CMK (cell line): ENCODE measurements around the gene LDLRAD4.

ENCODE experiments used
- DNase-seq: peaks from one replicate; pipeline ENCODE4 v3.0.0-alpha.2; 2010; ENCODE audit warnings: low read depth

The LDLRAD4 gene

DNA sequence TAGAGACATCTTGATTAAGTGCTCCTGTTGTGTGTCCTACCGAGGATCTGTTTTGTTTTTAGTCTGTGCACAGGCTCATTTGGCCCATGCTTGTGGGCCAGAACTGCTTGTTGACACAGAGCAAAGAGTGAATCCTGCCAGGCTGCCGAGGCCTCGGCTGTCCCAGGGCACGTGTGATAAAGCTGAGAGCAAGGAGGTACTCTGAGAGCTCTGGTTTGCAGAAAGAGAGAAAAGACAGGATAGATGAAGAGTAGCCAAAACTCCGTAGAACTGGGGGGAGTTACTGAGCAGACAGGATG is 332.7 kb downstream of the LDLRAD4 start:
- no peak for DNase-seq

- no peak for DNase-seq
Observed at GRCh38 chr18:13551841-13552733, 333.5 kb downstream of the LDLRAD4 start.

- no peak for DNase-seq
Observed at GRCh38 chr18:13553449-13553848, 334.9 kb downstream of the LDLRAD4 start.

DNA sequence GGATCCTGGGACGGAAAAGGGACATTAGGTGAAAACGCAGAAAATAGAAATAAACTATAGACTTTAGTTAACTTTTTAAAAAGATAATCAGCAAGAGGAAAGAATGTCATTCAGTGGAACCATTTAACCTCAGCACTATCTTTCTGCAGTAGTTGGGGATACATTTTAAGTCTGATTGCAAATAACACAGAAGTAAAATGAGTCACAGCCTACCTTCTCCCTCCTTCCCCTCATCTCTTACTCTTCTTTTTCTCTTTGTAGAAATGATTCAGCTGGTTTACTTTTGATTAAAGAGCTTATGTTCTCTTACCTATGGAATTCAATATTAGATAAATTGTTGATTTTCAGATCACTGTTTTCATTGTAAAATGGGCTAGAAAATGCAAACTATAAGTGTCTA is 336.6 kb downstream of the LDLRAD4 start:
- no peak for DNase-seq

GRCh38 chr18:13555865-13556264 is 337.3 kb downstream of the LDLRAD4 start:
- no peak for DNase-seq

DNA sequence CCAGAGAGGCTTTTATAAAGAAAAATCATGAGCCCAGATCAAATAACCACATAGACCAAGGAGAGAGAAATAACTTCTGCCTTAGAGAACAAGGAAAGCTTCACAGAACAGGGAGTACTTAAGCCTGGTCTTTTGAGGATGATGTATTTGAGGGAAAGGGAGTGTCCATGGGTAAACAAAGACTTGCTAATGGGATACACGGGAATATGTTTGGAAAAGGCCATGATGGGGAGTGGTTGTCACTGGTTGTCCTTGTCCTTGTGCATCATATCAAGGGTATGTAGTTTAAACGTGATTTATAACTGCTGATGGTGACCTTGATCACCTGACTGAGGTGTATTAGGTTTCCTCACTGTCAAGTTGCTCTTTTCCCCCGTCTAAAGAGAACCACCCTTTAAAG is 337.9 kb downstream of the LDLRAD4 start:
- no peak for DNase-seq

GRCh38 chr18:13558124-13558523 is 339.6 kb downstream of the LDLRAD4 start:
- DNase-seq, result peak; percentile 8

DNA sequence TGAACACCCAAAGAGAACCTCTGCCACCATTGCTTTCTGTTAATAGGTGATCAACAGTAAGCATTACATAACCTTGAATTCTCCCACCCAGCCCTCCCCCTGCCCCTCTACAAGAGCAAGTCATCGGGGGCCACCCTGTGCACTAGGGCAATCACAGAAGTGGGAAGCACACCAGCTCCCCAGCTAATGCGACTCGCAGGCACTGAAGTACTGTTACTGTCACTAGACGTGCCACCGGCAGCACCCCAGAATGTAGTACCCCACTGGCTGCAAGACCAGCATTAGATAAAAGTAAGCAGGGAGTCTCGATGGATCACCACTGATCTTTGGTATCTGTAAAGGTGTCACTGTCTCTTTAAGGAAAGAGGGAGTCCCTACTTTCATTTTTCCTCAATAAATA is 340.2 kb downstream of the LDLRAD4 start:
- no peak for DNase-seq

- no peak for DNase-seq
Observed at GRCh38 chr18:13559754-13560153, 341.2 kb downstream of the LDLRAD4 start.

GRCh38 chr18:13560306-13560705 is 341.7 kb downstream of the LDLRAD4 start:
- DNase-seq, result no peak

DNA sequence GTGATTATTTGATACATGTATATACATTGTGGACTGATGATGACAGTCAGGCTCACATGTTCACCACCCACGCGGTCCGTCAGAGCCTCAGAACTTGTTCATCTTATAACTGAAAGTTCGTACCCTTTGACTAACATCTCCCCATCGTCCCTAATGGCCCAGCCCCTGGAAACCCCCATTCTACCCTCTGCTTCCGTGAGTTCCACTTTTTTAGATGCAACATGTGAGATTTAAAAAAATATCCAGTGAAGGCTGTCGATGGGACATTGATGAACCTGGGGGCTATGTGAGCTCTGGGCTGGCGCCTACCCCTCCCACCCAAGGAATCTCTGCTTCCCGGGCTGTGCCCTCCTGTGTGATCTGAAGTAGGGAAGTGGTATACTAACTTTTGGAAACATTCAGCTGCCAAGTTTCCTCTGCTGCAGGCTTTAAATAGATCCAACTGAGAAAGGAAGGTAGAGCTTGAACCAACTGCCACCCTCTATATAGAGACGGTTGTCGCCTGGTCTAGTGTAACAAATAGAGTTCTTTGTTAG is 344.0 kb downstream of the LDLRAD4 start:
- DNase-seq, result no peak

DNA sequence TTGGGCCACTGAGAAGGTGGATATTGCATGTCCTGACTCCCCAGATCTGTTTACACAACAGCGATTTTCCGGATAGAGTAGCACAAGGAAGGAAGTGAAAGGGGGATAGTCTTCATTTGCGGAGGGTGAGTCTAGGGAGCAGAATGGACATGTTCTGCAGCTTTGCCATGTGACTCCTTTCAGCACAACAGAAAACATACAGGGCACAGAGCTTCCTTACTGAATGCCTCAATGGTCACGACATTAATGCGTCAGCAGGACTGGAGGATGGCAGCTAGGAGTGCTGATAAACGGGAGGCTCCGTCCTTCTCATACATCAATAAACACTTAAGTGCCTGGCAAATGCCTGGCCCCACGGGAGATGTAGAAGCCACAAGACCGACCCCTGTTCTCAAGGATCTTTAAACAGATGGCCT is 344.8 kb downstream of the LDLRAD4 start:
- no peak for DNase-seq

- no peak for DNase-seq
Observed at GRCh38 chr18:13564579-13564978, 346.0 kb downstream of the LDLRAD4 start.

GRCh38 chr18:13565228-13565627 is 346.7 kb downstream of the LDLRAD4 start:
- DNase-seq, result no peak

GRCh38 chr18:13566941-13567746 is 348.6 kb downstream of the LDLRAD4 start:
- no peak for DNase-seq

GRCh38 chr18:13568443-13569392 is 350.2 kb downstream of the LDLRAD4 start:
- no peak for DNase-seq

DNA sequence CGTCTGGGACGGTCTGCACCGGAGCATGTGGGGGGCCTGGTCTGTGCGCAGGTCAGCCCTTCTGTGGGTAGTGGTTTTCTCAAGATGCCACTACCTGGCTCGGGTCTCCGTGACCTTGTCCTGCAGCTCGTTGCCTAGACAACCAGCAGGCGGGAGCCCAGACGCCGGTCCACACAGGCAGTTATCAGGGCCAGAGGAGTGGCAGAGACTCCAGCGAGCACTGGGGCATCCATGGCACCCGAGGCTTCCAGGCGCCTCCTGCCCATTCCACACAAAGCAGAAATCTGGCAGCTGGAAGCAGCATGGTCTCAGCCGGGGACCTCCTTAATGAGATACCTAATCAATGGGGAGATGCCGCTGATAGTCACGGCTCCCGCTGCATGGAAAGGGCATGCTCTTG is 351.7 kb downstream of the LDLRAD4 start:
- no peak for DNase-seq

GRCh38 chr18:13570856-13571495 is 352.4 kb downstream of the LDLRAD4 start:
- no peak for DNase-seq

GRCh38 chr18:13572148-13572547 is 353.6 kb downstream of the LDLRAD4 start:
- no peak for DNase-seq

GRCh38 chr18:13572721-13573120 is 354.2 kb downstream of the LDLRAD4 start:
- DNase-seq, result no peak

DNA sequence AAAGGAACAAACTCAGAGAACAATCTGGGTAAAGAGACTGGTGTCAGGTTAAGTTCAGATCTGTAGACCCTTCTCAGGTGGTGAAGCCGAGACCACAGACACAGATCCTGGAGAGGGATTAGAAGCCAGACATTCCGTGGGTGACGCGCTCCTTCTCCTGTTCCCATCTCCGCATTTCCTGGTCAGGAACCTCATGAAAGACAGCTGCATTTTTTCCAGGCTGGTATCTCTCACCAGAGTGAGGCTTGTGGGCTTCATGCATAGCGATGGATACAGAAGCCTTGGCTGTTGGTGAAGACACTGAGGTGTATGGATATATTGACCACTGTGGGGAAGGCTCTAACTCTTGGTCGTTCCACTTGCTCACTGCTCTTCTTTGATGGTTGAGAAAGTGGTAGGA is 355.2 kb downstream of the LDLRAD4 start:
- no peak for DNase-seq
